Esophagus muscularis mucosa (tissue), 3 donors: ENCODE measurements around the gene G2E3.
"Not testable (repeated sequence)": the region's sequence is repeated elsewhere in the genome, so short reads cannot be mapped to it uniquely, and the experiment has no call there.

Source experiments
- POLR2A ChIP-seq: fragments of 450-650 bp; IDR thresholded peaks from one replicate; pipeline ENCODE4 v1.6.1; 2017; ENCODE audit warnings: antibody characterized with exemption, moderate library complexity, mild to moderate bottlenecking, low read depth
- TF ChIP-seq, protein P1 (sequence below), 3 experiments: fragments of 200-600 bp in 2 of 3; fragments of 450-650 bp in 1 of 3; sonication (generic) in 2 of 3; IDR thresholded peaks; one replicate each; pipeline ENCODE4 v1.5.1; 2017 to 2019; ENCODE audit warnings: antibody characterized with exemption in 3 of 3, mild to moderate bottlenecking in 2 of 3, moderate library complexity in 1 of 3

DNA sequence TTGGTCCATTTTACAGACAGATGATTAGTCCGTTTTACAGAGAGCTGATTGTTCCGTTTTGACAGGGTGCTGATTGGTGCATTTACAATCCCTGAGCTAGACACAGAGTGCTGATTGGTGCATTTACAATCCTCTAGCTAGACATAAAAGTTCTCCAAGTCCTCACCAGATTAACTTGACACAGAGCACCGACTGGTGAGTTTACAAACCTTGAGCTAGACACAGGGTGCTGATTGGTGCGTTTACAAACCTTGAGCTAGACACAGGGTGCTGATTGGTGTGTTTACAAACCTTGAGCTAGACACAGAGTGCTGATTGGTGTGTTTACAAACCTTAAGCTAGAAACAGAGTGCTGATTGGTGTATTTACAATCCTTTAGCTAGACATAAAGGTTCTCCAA lies 12.2 kb upstream of the G2E3 start:
- TF ChIP-seq, protein P1, sequence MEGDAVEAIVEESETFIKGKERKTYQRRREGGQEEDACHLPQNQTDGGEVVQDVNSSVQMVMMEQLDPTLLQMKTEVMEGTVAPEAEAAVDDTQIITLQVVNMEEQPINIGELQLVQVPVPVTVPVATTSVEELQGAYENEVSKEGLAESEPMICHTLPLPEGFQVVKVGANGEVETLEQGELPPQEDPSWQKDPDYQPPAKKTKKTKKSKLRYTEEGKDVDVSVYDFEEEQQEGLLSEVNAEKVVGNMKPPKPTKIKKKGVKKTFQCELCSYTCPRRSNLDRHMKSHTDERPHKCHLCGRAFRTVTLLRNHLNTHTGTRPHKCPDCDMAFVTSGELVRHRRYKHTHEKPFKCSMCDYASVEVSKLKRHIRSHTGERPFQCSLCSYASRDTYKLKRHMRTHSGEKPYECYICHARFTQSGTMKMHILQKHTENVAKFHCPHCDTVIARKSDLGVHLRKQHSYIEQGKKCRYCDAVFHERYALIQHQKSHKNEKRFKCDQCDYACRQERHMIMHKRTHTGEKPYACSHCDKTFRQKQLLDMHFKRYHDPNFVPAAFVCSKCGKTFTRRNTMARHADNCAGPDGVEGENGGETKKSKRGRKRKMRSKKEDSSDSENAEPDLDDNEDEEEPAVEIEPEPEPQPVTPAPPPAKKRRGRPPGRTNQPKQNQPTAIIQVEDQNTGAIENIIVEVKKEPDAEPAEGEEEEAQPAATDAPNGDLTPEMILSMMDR (IDR thresholded peaks at IDR 0.05): not testable (repeated sequence)
- TF ChIP-seq POLR2A: not testable (repeated sequence)
